Liver (tissue), 9 donors: ENCODE measurements around the gene ANKS1A. TPM values are rescaled to one million over a fixed set of nuclear protein-coding genes. Genes with fewer than 3 reads are reported as not detected.
A peak's percentile ranks its signal among the peaks of the same experiment; 100 is the strongest.

ENCODE experiments used
- DNase-seq: peaks from one replicate; pipeline ENCODE4 v3.0.0-alpha.2; 2017; ENCODE audit warnings: low spot score
- H3K27ac ChIP-seq, 2 donors: one replicate each; pipeline ENCODE4 v1.7.0; 2013; ENCODE audit warnings: inconsistent platforms in 2 of 2, low read length in 2 of 2, control low read depth in 1 of 2, low read depth in 1 of 2, mild to moderate bottlenecking in 1 of 2
- H3K27me3 ChIP-seq, 4 donors: one replicate each; pipeline versions ENCODE4 v1.6.1 to v1.7.0; 2013; ENCODE audit warnings: low read length in 3 of 4, inconsistent platforms in 1 of 4, mild to moderate bottlenecking in 1 of 4, moderate library complexity in 1 of 4; ENCODE audit not compliant: control insufficient read depth in 4 of 4, insufficient read depth in 4 of 4
- H3K36me3 ChIP-seq, 4 donors: one replicate each; pipeline versions ENCODE4 v1.6.1 to v1.7.0; 2013; ENCODE audit warnings: low read length in 3 of 4, mild to moderate bottlenecking in 3 of 4, low read depth in 1 of 4, moderate library complexity in 1 of 4; ENCODE audit not compliant: control insufficient read depth in 4 of 4, insufficient read depth in 3 of 4
- H3K4me1 ChIP-seq, 4 donors: one replicate each; pipeline versions ENCODE4 v1.6.1 to v1.7.0; 2013; ENCODE audit warnings: low read length in 3 of 4, mild to moderate bottlenecking in 3 of 4, moderate library complexity in 1 of 4; ENCODE audit not compliant: control insufficient read depth in 4 of 4, insufficient read depth in 4 of 4
- H3K4me3 ChIP-seq, 3 donors: one replicate each; pipeline versions ENCODE4 v1.6.1 to v1.7.0; 2013; ENCODE audit warnings: low read length in 3 of 3, control low read depth in 1 of 3, low read depth in 1 of 3, mild to moderate bottlenecking in 1 of 3
- H3K9ac ChIP-seq, 2 donors: one replicate each; pipeline ENCODE4 v1.7.0; 2013; ENCODE audit warnings: low read length in 2 of 2, mild to moderate bottlenecking in 2 of 2, moderate library complexity in 2 of 2, control low read depth in 1 of 2, low read depth in 1 of 2
- H3K9me3 ChIP-seq, 4 donors: one replicate each; pipeline versions ENCODE4 v1.6.1 to v1.7.0; 2013; ENCODE audit warnings: low read length in 3 of 4; ENCODE audit not compliant: control insufficient read depth in 4 of 4
- EGR1 ChIP-seq, 2 donors: IDR thresholded peaks; 2 replicates each; pipeline ENCODE4 v1.6.1; 2016 to 2018; ENCODE audit warnings: antibody characterized with exemption in 2 of 2, low read depth in 2 of 2
- FOXA1 ChIP-seq: IDR thresholded peaks from 2 replicates; pipeline ENCODE4 v1.6.1; 2016; ENCODE audit warnings: antibody characterized with exemption
- FOXA2 ChIP-seq: IDR thresholded peaks from 2 replicates; pipeline ENCODE4 v1.6.1; 2016; ENCODE audit warnings: antibody characterized with exemption
- GABPA ChIP-seq, 2 donors: IDR thresholded peaks in 1 of 2; conservative IDR thresholded peaks in 1 of 2; 2 replicates each; pipeline ENCODE4 v1.6.1; 2016; ENCODE audit warnings: antibody characterized with exemption in 2 of 2, mild to moderate bottlenecking in 1 of 2, moderate library complexity in 1 of 2
- HNF4A ChIP-seq, 2 donors: conservative IDR thresholded peaks; 2 replicates each; pipeline ENCODE4 v1.6.1; 2016; ENCODE audit warnings: antibody characterized with exemption in 2 of 2, mild to moderate bottlenecking in 2 of 2
- HNF4G ChIP-seq: IDR thresholded peaks from 2 replicates; pipeline ENCODE4 v1.6.1; 2016; ENCODE audit warnings: antibody characterized with exemption
- JUND ChIP-seq, 2 donors: IDR thresholded peaks; 2 replicates each; pipeline ENCODE4 v1.6.1; 2016; ENCODE audit warnings: antibody characterized with exemption in 2 of 2
- NR2F2 ChIP-seq: IDR thresholded peaks from 2 replicates; pipeline ENCODE4 v1.6.1; 2016; ENCODE audit warnings: antibody characterized with exemption
- RAD21 ChIP-seq, 2 donors: IDR thresholded peaks; 2 replicates each; pipeline ENCODE4 v1.6.1; 2016; ENCODE audit warnings: antibody characterized with exemption in 2 of 2, mild to moderate bottlenecking in 2 of 2
- RXRA ChIP-seq, 2 donors: IDR thresholded peaks; 2 replicates each; pipeline ENCODE4 v1.6.1; 2017 to 2018; ENCODE audit warnings: antibody characterized with exemption in 2 of 2, mild to moderate bottlenecking in 1 of 2
- SP1 ChIP-seq: IDR thresholded peaks from 2 replicates; pipeline ENCODE4 v1.6.1; 2018; ENCODE audit warnings: antibody characterized with exemption, mild to moderate bottlenecking
- TAF1 ChIP-seq: conservative IDR thresholded peaks from 2 replicates; pipeline ENCODE4 v1.6.1; 2016; ENCODE audit warnings: antibody characterized with exemption, mild to moderate bottlenecking
- YY1 ChIP-seq: IDR thresholded peaks from 2 replicates; pipeline ENCODE4 v1.6.1; 2016; ENCODE audit warnings: antibody characterized with exemption, mild to moderate bottlenecking
- WGBS: extraction: QIAGEN DNeasy Blood & Tissue Kit; methylation state at CpG from one replicate; pipeline ENCODE4 v1.1.7; 2013; 5-methylcytosine and 5-hydroxymethylcytosine counted together
- polyA plus RNA-seq, 2 donors: library from polyadenylated mRNA; stranded (reverse) in 1 of 2; unstranded in 1 of 2; fragments of 200-250 nt in 1 of 2; fragments of >200 nt in 1 of 2; fragmentation: Nextera tagmentation in 1 of 2; extraction: Ambion mirVana in 1 of 2; gene quantifications; one replicate each; pipeline versions ENCODE4 v1.2.1 to v1.2.3, GENCODE V29; 2013 to 2015
- total RNA-seq, 2 donors: library from RNA; depleted of rRNA; stranded (reverse); fragments of >200 nt; gene quantifications; one replicate each; pipeline ENCODE4 v1.2.3, GENCODE V29; 2014
- TF ChIP-seq, protein P1 (sequence below): IDR thresholded peaks from 2 replicates; pipeline ENCODE4 v1.6.1; 2016; ENCODE audit warnings: antibody characterized with exemption
- TF ChIP-seq, protein P2 (sequence below): fragments of 150-350 bp; IDR thresholded peaks from 2 replicates; pipeline ENCODE4 v1.5.1; 2017; ENCODE audit warnings: improper control_type of control experiment, low read depth, low read length; ENCODE audit not compliant: missing input control
- TF ChIP-seq, protein P3 (sequence below): IDR thresholded peaks from 2 replicates; pipeline ENCODE4 v1.6.1; 2016; ENCODE audit warnings: antibody characterized with exemption
- TF ChIP-seq, protein P4 (sequence below): IDR thresholded peaks from 2 replicates; pipeline ENCODE4 v1.6.1; 2016; ENCODE audit warnings: antibody characterized with exemption
- TF ChIP-seq, protein P5 (sequence below): IDR thresholded peaks from 2 replicates; pipeline ENCODE4 v1.6.1; 2016; ENCODE audit warnings: antibody characterized with exemption, mild to moderate bottlenecking
- donor health status: healthy.
- donor health status: healthy.
- donor health status: healthy.
- donor health status: healthy.
- donor health status: healthy.

ANKS1A gene
- total and polyA plus RNA-seq, 4 donors: 4.3 to 18.7 (median 6.7) TPM

DNA sequence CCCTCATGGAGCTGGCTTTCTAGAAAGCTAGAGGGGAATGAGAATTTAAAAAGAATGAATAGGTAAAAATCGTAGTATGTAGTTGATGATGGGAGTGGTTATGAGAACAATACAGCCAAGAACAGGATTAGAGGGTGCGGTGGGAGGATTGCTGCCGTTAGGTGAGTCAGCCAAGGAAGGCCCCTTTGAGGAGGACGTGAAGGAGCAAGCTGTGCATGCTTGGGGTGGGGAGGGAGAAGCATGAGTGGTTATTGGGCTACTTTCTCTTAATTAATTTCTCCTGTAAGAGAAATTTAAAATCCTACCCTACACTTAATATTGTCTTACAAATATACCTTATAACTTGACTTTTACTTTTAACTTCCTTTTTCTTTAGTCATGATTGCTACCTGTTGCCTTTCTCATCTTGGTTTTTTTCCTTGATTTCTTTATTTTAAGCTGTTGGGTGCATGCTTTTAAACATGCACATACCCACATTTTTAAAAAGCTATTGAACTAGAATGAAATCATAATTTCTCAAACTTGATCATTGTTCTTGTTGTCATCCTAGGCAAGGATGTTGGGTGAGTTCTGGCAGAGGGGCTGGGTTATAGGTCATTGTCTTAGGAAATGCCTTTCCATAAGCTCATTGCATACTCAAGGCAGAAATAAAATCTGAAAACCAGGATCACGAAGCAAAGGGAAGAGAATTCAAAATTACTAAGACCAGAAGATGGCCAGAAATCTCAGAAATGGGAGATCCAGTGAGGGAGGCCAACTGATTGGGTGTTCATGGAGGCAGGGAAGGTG, 137.6 kb downstream of the ANKS1A start:
- TF ChIP-seq, protein P1, sequence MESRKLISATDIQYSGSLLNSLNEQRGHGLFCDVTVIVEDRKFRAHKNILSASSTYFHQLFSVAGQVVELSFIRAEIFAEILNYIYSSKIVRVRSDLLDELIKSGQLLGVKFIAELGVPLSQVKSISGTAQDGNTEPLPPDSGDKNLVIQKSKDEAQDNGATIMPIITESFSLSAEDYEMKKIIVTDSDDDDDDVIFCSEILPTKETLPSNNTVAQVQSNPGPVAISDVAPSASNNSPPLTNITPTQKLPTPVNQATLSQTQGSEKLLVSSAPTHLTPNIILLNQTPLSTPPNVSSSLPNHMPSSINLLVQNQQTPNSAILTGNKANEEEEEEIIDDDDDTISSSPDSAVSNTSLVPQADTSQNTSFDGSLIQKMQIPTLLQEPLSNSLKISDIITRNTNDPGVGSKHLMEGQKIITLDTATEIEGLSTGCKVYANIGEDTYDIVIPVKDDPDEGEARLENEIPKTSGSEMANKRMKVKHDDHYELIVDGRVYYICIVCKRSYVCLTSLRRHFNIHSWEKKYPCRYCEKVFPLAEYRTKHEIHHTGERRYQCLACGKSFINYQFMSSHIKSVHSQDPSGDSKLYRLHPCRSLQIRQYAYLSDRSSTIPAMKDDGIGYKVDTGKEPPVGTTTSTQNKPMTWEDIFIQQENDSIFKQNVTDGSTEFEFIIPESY: no peak
- TF ChIP-seq EGR1 (IDR thresholded peaks at IDR 0.05; ENCODE audit: low read depth in 2 of 2): no peak

DNA sequence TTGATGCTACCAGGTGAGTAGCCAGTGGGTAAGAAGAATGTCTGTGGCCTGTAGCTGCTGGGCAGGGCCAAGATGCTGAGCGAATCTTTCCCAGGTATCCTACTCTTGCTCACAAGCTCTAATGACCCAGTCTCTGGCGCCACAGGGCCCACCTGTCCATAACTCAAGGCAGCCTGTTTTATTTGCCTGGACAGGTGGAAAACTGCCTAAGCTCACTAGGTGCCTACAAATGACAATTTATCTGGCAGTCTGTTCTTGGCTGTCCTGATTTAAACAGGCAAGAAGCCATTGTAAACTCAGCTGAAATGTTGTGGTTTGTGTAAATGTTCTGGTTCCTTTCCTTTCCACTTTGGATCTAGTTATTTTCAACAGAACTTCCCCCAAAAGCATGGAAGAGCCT, 138.8 kb downstream of the ANKS1A start:
- no peak for DNase-seq
- Histone ChIP-seq H3K9ac (no peak overlapping the region), H3K36me3 (peaks cover 0 to 4% (median 1%) of the 10 kb centered on the region in 4 donors), H3K27ac (no peak overlapping the region), H3K4me1 (peaks cover 0 to 27% (median 15%) of the 10 kb centered on the region in 4 donors), H3K4me3 (no peak overlapping the region), H3K9me3 (no peaks in the 10 kb centered on the region), H3K27me3 (no peaks in the 10 kb centered on the region)
- TF ChIP-seq YY1 (peak; percentile 21), HNF4A (conservative IDR thresholded peaks at IDR 0.05) (peak; percentile 14 to 23), TAF1 (no peak)
- WGBS: 55% methylated on average over 2 of the region's 2 CpGs

More for the DNA sequence above, 137.6 kb downstream of the ANKS1A start:
- DNase-seq: no peak
- H3K36me3 ChIP-seq: peaks cover 0 to 4% (median 1%) of the 10 kb centered on the region in 4 donors
- H3K9me3 ChIP-seq: no peaks in the 10 kb centered on the region
- H3K27ac ChIP-seq: no peak overlapping the region
- no peak overlapping the region for H3K4me3 ChIP-seq
- no peaks in the 10 kb centered on the region for H3K27me3 ChIP-seq
- H3K9ac ChIP-seq: no peak overlapping the region
- peaks cover 0 to 23% (median 13%) of the 10 kb centered on the region in 4 donors for H3K4me1 ChIP-seq
- WGBS: 77% methylated on average over 5 of the region's 5 CpGs

DNA sequence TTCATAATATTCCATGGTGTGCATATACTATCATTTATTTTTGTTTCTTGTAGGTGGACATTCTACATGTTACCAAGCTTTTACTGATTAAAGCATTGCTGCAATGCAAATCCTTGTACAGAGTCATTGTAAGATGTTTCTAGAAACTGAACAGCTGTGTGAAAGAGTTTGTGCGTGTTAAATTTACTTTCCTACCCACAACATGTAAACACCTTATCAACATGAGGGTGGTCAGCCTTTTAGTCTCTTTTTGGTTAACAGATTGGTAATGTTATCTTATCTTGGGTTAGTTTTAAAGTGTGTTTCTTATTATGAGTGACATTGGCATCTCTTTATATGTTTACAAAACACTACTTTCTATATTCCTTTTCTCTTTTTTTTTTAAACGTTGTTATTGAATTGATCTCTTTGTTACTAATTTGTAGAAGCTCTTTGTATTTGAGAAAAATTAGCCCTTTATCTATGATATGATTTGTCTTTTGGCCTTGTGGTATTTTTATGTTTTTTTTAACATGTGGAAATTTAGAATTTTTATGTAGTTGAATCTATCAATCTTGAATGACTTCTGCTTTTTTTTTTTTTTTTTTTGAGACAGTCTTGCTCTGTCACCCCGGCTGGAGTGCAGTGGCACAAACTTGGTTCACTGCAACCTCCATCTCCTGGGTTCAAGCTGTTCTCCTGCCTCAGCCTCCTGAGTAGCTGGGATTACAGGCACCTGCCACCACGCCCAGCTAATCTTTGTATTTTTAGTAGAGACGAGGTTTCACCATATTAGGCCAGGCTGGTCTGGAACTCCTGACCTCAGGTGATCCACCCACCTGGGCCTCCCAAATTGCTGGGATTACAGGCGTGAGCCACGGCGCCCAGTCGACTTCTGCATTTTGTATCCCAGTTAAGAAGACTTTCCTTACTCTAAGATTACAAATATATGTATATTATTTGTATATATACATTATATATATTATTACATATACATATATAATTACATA, 140.0 kb downstream of the ANKS1A start:
- no peak overlapping the region for H3K27ac ChIP-seq
- no peak overlapping the region for H3K4me3 ChIP-seq
- H3K9ac ChIP-seq: no peak overlapping the region
- TF ChIP-seq FOXA1 (no peak), GABPA (IDR thresholded peaks at IDR 0.05 in 1 of 2, conservative IDR thresholded peaks at IDR 0.05 in 1 of 2) (no peak), HNF4A (conservative IDR thresholded peaks at IDR 0.05) (no peak), RXRA (IDR thresholded peaks at IDR 0.05) (no peak), SP1 (no peak), HNF4G (no peak), TAF1 (no peak), RAD21 (IDR thresholded peaks at IDR 0.05) (no peak), JUND (IDR thresholded peaks at IDR 0.05) (no peak), EGR1 (IDR thresholded peaks at IDR 0.05; ENCODE audit: low read depth in 2 of 2) (no peak), NR2F2 (no peak), FOXA2 (no peak), YY1 (no peak)
- TF ChIP-seq, protein P2, sequence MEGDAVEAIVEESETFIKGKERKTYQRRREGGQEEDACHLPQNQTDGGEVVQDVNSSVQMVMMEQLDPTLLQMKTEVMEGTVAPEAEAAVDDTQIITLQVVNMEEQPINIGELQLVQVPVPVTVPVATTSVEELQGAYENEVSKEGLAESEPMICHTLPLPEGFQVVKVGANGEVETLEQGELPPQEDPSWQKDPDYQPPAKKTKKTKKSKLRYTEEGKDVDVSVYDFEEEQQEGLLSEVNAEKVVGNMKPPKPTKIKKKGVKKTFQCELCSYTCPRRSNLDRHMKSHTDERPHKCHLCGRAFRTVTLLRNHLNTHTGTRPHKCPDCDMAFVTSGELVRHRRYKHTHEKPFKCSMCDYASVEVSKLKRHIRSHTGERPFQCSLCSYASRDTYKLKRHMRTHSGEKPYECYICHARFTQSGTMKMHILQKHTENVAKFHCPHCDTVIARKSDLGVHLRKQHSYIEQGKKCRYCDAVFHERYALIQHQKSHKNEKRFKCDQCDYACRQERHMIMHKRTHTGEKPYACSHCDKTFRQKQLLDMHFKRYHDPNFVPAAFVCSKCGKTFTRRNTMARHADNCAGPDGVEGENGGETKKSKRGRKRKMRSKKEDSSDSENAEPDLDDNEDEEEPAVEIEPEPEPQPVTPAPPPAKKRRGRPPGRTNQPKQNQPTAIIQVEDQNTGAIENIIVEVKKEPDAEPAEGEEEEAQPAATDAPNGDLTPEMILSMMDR: no peak
- TF ChIP-seq, protein P3, sequence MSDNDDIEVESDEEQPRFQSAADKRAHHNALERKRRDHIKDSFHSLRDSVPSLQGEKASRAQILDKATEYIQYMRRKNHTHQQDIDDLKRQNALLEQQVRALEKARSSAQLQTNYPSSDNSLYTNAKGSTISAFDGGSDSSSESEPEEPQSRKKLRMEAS: no peak
- TF ChIP-seq, protein P4, sequence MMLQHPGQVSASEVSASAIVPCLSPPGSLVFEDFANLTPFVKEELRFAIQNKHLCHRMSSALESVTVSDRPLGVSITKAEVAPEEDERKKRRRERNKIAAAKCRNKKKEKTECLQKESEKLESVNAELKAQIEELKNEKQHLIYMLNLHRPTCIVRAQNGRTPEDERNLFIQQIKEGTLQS: no peak
- TF ChIP-seq, protein P5, sequence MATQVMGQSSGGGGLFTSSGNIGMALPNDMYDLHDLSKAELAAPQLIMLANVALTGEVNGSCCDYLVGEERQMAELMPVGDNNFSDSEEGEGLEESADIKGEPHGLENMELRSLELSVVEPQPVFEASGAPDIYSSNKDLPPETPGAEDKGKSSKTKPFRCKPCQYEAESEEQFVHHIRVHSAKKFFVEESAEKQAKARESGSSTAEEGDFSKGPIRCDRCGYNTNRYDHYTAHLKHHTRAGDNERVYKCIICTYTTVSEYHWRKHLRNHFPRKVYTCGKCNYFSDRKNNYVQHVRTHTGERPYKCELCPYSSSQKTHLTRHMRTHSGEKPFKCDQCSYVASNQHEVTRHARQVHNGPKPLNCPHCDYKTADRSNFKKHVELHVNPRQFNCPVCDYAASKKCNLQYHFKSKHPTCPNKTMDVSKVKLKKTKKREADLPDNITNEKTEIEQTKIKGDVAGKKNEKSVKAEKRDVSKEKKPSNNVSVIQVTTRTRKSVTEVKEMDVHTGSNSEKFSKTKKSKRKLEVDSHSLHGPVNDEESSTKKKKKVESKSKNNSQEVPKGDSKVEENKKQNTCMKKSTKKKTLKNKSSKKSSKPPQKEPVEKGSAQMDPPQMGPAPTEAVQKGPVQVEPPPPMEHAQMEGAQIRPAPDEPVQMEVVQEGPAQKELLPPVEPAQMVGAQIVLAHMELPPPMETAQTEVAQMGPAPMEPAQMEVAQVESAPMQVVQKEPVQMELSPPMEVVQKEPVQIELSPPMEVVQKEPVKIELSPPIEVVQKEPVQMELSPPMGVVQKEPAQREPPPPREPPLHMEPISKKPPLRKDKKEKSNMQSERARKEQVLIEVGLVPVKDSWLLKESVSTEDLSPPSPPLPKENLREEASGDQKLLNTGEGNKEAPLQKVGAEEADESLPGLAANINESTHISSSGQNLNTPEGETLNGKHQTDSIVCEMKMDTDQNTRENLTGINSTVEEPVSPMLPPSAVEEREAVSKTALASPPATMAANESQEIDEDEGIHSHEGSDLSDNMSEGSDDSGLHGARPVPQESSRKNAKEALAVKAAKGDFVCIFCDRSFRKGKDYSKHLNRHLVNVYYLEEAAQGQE: no peak
- no peak for DNase-seq
- peaks cover 0 to 4% (median 1%) of the 10 kb centered on the region in 4 donors for H3K36me3 ChIP-seq
- H3K9me3 ChIP-seq: no peaks in the 10 kb centered on the region
- H3K27me3 ChIP-seq: no peaks in the 10 kb centered on the region
- peaks cover 0 to 27% (median 15%) of the 10 kb centered on the region in 4 donors for H3K4me1 ChIP-seq
- 86% methylated on average over 9 of the region's 9 CpGs for WGBS
